ENCODE results near the gene ZNF473. TPM values are rescaled to one million over a fixed set of nuclear protein-coding genes. Genes with fewer than 3 reads are reported as not detected.

The ZNF473 gene
- total RNA-seq, 1 donor from 2014 or later, result 9.0 TPM

GRCh38 chr19:50001775-50002174, 24.0 kb upstream of the ZNF473 start:
- no peak for DNase-seq (ENCODE audit: low spot score)
- intact Hi-C loops (cut with DNase I), result no loop called here
- ATAC-seq, result no peak

GRCh38 chr19:50002386-50002960, 23.3 kb upstream of the ZNF473 start:
- ATAC-seq (peak; percentile 65), DNase-seq (ENCODE audit: low spot score) (no peak)
- intact Hi-C loops (cut with DNase I), result no loop called here

- ATAC-seq, result peak; percentile 4
- intact Hi-C loops (cut with DNase I), result no loop called here
- DNase-seq (ENCODE audit: low spot score), result no peak
These were observed 22.5 kb upstream of the ZNF473 start for GRCh38 chr19:50003254-50003788.

- DNase-seq (ENCODE audit: low spot score) (no peak), ATAC-seq (peak; percentile 92)
- intact Hi-C loops (cut with DNase I), result no loop called here
These were observed 21.9 kb upstream of the ZNF473 start for GRCh38 chr19:50003810-50004419.

- no peak for ATAC-seq
- intact Hi-C loops (cut with DNase I), result no loop called here
These were observed 20.4 kb upstream of the ZNF473 start for GRCh38 chr19:50005428-50005827.

GRCh38 chr19:50007170-50007569, 18.6 kb upstream of the ZNF473 start:
- intact Hi-C loops (cut with DNase I), result no loop called here
- ATAC-seq, result no peak
- no peak for DNase-seq (ENCODE audit: low spot score)

More at GRCh38 chr19:50005428-50005827, 20.4 kb upstream of the ZNF473 start:
- no peak for DNase-seq (ENCODE audit: low spot score)

GRCh38 chr19:50007947-50008346, 17.9 kb upstream of the ZNF473 start:
- intact Hi-C loops (cut with DNase I), result no loop called here
- DNase-seq (ENCODE audit: low spot score) (no peak), ATAC-seq (no peak)

- intact Hi-C loops (cut with DNase I), result no loop called here
- ATAC-seq, result no peak
These were observed 17.3 kb upstream of the ZNF473 start for GRCh38 chr19:50008532-50008931.

GRCh38 chr19:50016225-50016807, 9.5 kb upstream of the ZNF473 start:
- intact Hi-C loops (cut with DNase I), result no loop called here
- ATAC-seq, result no peak
- DNase-seq (ENCODE audit: low spot score), result no peak

More at GRCh38 chr19:50008532-50008931, 17.3 kb upstream of the ZNF473 start:
- DNase-seq (ENCODE audit: low spot score), result no peak

- DNase-seq (ENCODE audit: low spot score) (no peak), ATAC-seq (no peak)
- intact Hi-C loops (cut with DNase I), result no loop called here
These were observed 5.3 kb upstream of the ZNF473 start for GRCh38 chr19:50020481-50020880.

- intact Hi-C loops (cut with DNase I), result no loop called here
- ATAC-seq, result no peak
- no peak for DNase-seq (ENCODE audit: low spot score)
These were observed 3.0 kb upstream of the ZNF473 start for GRCh38 chr19:50022823-50023222.

- ATAC-seq, result no peak
- no peak for DNase-seq (ENCODE audit: low spot score)
- intact Hi-C loops (cut with DNase I), result no loop called here
These were observed 1.1 kb upstream of the ZNF473 start for GRCh38 chr19:50024719-50025021.

GRCh38 chr19:50025022-50025793, 597 bp upstream of the ZNF473 start, which contains the start of gene VRK3:
TSS of gene VRK3 (minus strand) at chr19:50025372. CDS start at chr19:50016162, 9,210 bp downstream.
- intact Hi-C loops (cut with DNase I), result no loop called here
- DNase-seq (ENCODE audit: low spot score), result peak; percentile 99
- ATAC-seq, result peak; percentile 99

GRCh38 chr19:50026550-50026906, 723 bp downstream of the ZNF473 start:
- DNase-seq (ENCODE audit: low spot score), result no peak
- intact Hi-C loops (cut with DNase I), result no loop called here
- ATAC-seq, result no peak

- intact Hi-C loops (cut with DNase I), result no loop called here
- DNase-seq (ENCODE audit: low spot score), result no peak
- ATAC-seq, result no peak
These were observed 4.4 kb downstream of the ZNF473 start for GRCh38 chr19:50030225-50030624.

GRCh38 chr19:50030937-50031336, 5.1 kb downstream of the ZNF473 start:
- DNase-seq (ENCODE audit: low spot score) (no peak), ATAC-seq (no peak)
- intact Hi-C loops (cut with DNase I), result no loop called here

GRCh38 chr19:50036908-50037307, 11.1 kb downstream of the ZNF473 start:
- ATAC-seq (no peak), DNase-seq (ENCODE audit: low spot score) (no peak)
- intact Hi-C loops (cut with DNase I), result no loop called here

- DNase-seq (ENCODE audit: low spot score), result no peak
- intact Hi-C loops (cut with DNase I), result no loop called here
- ATAC-seq, result no peak
These were observed 14.2 kb downstream of the ZNF473 start for GRCh38 chr19:50039968-50040367.

- no peak for DNase-seq (ENCODE audit: low spot score)
- intact Hi-C loops (cut with DNase I), result no loop called here
- no peak for ATAC-seq
These were observed 15.2 kb downstream of the ZNF473 start for GRCh38 chr19:50040967-50041366.

All from sciatic nerve (tissue), 2 donors.